ENCODE results near the gene ADAMTS9. TPM values are rescaled to one million over a fixed set of nuclear protein-coding genes. Genes with fewer than 3 reads are reported as not detected.

Gene ADAMTS9
- total RNA-seq, 3 donors from 2014 or later (not counting 1 experiment from before 2014, with no cell fraction given), result not detected

DNA sequence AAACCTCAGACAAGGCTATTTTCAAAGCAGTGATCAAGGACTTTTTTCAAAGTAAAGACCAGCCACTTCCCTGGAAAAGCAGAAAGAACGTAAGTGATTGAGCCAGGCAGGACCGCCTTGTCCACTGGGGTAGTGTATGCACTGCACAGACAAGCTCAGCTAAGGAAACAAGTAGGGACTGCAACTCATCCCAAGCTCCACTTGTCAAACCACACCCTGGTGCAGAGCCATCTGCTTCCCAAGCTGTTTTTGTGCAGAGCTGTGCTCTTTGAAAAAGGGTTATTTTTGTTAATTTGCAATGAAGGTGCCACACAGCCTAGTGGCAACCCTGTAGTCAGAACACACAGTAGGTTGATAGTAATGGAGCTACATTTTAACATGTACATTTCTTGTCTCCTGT lies 193.3 kb downstream of the ADAMTS9 start:
- ATAC-seq, result no peak
- TF ChIP-seq, protein P1, sequence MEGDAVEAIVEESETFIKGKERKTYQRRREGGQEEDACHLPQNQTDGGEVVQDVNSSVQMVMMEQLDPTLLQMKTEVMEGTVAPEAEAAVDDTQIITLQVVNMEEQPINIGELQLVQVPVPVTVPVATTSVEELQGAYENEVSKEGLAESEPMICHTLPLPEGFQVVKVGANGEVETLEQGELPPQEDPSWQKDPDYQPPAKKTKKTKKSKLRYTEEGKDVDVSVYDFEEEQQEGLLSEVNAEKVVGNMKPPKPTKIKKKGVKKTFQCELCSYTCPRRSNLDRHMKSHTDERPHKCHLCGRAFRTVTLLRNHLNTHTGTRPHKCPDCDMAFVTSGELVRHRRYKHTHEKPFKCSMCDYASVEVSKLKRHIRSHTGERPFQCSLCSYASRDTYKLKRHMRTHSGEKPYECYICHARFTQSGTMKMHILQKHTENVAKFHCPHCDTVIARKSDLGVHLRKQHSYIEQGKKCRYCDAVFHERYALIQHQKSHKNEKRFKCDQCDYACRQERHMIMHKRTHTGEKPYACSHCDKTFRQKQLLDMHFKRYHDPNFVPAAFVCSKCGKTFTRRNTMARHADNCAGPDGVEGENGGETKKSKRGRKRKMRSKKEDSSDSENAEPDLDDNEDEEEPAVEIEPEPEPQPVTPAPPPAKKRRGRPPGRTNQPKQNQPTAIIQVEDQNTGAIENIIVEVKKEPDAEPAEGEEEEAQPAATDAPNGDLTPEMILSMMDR (IDR thresholded peaks at IDR 0.05), result no peak
- intact Hi-C loops (cut with micrococcal nuclease), result no loop called here
- WGBS (ENCODE audit: insufficient coverage), result 83% methylated on average over 2 of the region's 2 CpGs
- Histone ChIP-seq H3K27ac (ENCODE audit: low read length) (no peak overlapping the region), H3K9me3 (ENCODE audit: control insufficient read depth, insufficient read depth, low read length) (no peaks in the 10 kb centered on the region), H3K27me3 (ENCODE audit: control insufficient read depth, insufficient read depth, low read length) (peaks cover 4% of the 10 kb centered on the region), H3K4me1 (ENCODE audit: control insufficient read depth, insufficient read depth, low read length) (no peaks in the 10 kb centered on the region), H3K4me3 (ENCODE audit: low read length) (no peak overlapping the region), H3K36me3 (ENCODE audit: control insufficient read depth, insufficient read depth, low read length) (no peaks in the 10 kb centered on the region)
- DNase-seq, result no peak
- H3K27me3 Mint-ChIP-seq (ENCODE audit: low read depth in 2 of 2), result peaks cover 19 to 37% of the 10 kb centered on the region in 2 donors
- H3K36me3 Mint-ChIP-seq, result no peaks in the 10 kb centered on the region
- no peak overlapping the region for H3K27ac Mint-ChIP-seq
- H3K4me1 Mint-ChIP-seq, result no peaks in the 10 kb centered on the region
- H3K4me3 Mint-ChIP-seq, result no peak overlapping the region
- peaks cover 0 to 5% of the 10 kb centered on the region in 2 donors for H3K9me3 Mint-ChIP-seq

DNA sequence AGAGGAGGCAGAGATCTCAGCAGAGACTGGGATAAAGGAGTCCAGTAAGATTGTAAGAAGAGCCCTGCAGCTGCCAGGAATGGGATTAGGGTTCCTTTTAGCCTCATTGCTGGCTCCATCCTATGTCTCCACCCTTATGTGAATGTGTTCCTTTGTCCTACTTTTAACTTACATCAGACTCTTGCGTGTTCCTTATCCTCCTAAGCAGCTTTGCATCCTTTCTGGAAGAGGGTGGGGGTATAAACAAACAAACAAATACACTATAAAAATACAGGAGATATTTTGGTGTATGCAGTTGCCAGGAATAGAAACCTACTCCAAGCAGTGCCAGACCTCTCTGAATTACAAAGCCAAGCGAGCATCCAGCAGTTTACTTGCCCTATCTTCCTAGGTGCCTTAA lies 194.7 kb downstream of the ADAMTS9 start:
- H3K4me1 ChIP-seq (ENCODE audit: control insufficient read depth, insufficient read depth, low read length), result no peaks in the 10 kb centered on the region
- Mint-ChIP-seq H3K9me3 (no peaks in the 10 kb centered on the region), H3K27me3 (ENCODE audit: low read depth in 2 of 2) (peaks cover 22 to 40% of the 10 kb centered on the region in 2 donors), H3K4me1 (no peaks in the 10 kb centered on the region), H3K4me3 (no peak overlapping the region), H3K36me3 (no peaks in the 10 kb centered on the region), H3K27ac (no peak overlapping the region)
- intact Hi-C loops (cut with micrococcal nuclease), result no loop called here
- no peak overlapping the region for H3K4me3 ChIP-seq (ENCODE audit: low read length)
- DNase-seq, result no peak
- ATAC-seq, result no peak
- H3K27ac ChIP-seq (ENCODE audit: low read length), result no peak overlapping the region
- H3K36me3 ChIP-seq (ENCODE audit: control insufficient read depth, insufficient read depth, low read length), result no peaks in the 10 kb centered on the region
- 65% methylated on average over 1 of the region's 2 CpGs for WGBS (ENCODE audit: insufficient coverage)
- TF ChIP-seq, protein P1 (IDR thresholded peaks at IDR 0.05), result no peak
- no peaks in the 10 kb centered on the region for H3K9me3 ChIP-seq (ENCODE audit: control insufficient read depth, insufficient read depth, low read length)
- H3K27me3 ChIP-seq (ENCODE audit: control insufficient read depth, insufficient read depth, low read length), result peaks cover 4% of the 10 kb centered on the region

DNA sequence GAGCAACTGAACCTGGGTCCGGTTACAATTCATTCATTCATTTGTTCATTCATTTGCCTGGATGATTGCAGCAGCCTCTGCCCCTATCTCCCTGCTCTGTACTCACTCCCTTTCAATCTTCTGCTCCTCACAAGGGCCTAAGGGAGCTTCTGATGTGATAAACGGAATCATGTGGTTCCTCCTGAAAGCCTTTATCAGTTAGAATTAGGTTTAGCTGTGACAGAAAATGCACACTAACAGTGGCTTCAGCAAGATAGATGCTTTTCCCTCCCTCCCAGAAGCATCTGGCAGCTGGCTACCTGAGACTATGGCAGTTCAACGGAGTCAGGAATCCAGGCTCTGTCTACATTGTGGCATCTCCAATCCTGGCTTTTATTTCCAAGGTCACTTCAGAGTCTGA lies 196.0 kb downstream of the ADAMTS9 start:
- Histone ChIP-seq H3K9me3 (ENCODE audit: control insufficient read depth, insufficient read depth, low read length) (no peaks in the 10 kb centered on the region), H3K27me3 (ENCODE audit: control insufficient read depth, insufficient read depth, low read length) (peaks cover 4% of the 10 kb centered on the region), H3K4me1 (ENCODE audit: control insufficient read depth, insufficient read depth, low read length) (no peaks in the 10 kb centered on the region), H3K4me3 (ENCODE audit: low read length) (no peak overlapping the region), H3K36me3 (ENCODE audit: control insufficient read depth, insufficient read depth, low read length) (no peaks in the 10 kb centered on the region), H3K27ac (ENCODE audit: low read length) (no peak overlapping the region)
- no peak for DNase-seq
- Mint-ChIP-seq H3K36me3 (no peaks in the 10 kb centered on the region), H3K27me3 (ENCODE audit: low read depth in 2 of 2) (peaks cover 24 to 44% of the 10 kb centered on the region in 2 donors), H3K27ac (no peak overlapping the region), H3K9me3 (no peaks in the 10 kb centered on the region), H3K4me3 (no peak overlapping the region), H3K4me1 (no peaks in the 10 kb centered on the region)
- TF ChIP-seq, protein P1 (IDR thresholded peaks at IDR 0.05), result no peak
- intact Hi-C loops (cut with micrococcal nuclease), result no loop called here
- no peak for ATAC-seq
- WGBS (ENCODE audit: insufficient coverage), result 65% methylated on average over 3 of the region's 3 CpGs

DNA sequence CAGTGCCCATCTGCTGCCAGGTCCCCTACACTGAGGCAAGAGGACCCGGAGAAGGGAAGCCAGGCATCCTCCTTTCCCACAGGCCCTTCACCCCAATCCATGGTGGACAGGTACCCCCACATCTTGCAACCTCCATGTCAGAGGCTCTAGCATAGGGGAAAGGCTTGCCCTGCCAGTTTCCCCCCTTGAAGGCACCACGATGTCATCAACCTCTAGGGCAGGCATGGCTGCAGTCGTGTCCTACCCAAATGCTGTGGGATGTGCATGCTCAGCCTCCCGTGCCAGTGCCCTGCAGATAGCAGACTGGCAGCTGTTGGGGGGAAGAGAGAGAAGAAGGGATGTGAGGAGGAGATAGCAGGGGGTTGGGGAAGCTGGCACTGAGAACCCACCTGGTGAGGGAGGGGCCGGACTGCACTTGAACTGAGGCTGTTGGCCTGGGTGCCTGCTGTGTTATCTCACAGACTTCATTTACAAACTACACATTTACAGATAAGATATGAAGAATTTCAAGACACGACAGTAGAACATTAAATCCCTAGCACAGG lies 197.5 kb downstream of the ADAMTS9 start:
- no peaks in the 10 kb centered on the region for H3K36me3 Mint-ChIP-seq
- WGBS (ENCODE audit: insufficient coverage), result 77% methylated on average over 5 of the region's 6 CpGs
- H3K27me3 ChIP-seq (ENCODE audit: control insufficient read depth, insufficient read depth, low read length), result peaks cover 4% of the 10 kb centered on the region
- no peak for ATAC-seq
- H3K4me1 ChIP-seq (ENCODE audit: control insufficient read depth, insufficient read depth, low read length), result no peaks in the 10 kb centered on the region
- no peak overlapping the region for H3K4me3 ChIP-seq (ENCODE audit: low read length)
- no peaks in the 10 kb centered on the region for H3K9me3 ChIP-seq (ENCODE audit: control insufficient read depth, insufficient read depth, low read length)
- intact Hi-C loops (cut with micrococcal nuclease), result no loop called here
- peaks cover 24 to 44% of the 10 kb centered on the region in 2 donors for H3K27me3 Mint-ChIP-seq (ENCODE audit: low read depth in 2 of 2)
- no peaks in the 10 kb centered on the region for H3K36me3 ChIP-seq (ENCODE audit: control insufficient read depth, insufficient read depth, low read length)
- TF ChIP-seq, protein P1 (IDR thresholded peaks at IDR 0.05), result no peak
- no peak overlapping the region for H3K27ac Mint-ChIP-seq
- DNase-seq, result no peak
- H3K4me1 Mint-ChIP-seq, result no peaks in the 10 kb centered on the region
- no peaks in the 10 kb centered on the region for H3K9me3 Mint-ChIP-seq
- H3K4me3 Mint-ChIP-seq, result no peak overlapping the region
- H3K27ac ChIP-seq (ENCODE audit: low read length), result no peak overlapping the region
